ENCODE measurements around the gene CLEC2L. TPM values are rescaled to one million over a fixed set of nuclear protein-coding genes. Genes with fewer than 3 reads are reported as not detected.

Gene CLEC2L
- polyA plus RNA-seq, 1 donor (not counting 4 experiments of a cell fraction or from before 2014, with no cell fraction given) = not detected

DNA sequence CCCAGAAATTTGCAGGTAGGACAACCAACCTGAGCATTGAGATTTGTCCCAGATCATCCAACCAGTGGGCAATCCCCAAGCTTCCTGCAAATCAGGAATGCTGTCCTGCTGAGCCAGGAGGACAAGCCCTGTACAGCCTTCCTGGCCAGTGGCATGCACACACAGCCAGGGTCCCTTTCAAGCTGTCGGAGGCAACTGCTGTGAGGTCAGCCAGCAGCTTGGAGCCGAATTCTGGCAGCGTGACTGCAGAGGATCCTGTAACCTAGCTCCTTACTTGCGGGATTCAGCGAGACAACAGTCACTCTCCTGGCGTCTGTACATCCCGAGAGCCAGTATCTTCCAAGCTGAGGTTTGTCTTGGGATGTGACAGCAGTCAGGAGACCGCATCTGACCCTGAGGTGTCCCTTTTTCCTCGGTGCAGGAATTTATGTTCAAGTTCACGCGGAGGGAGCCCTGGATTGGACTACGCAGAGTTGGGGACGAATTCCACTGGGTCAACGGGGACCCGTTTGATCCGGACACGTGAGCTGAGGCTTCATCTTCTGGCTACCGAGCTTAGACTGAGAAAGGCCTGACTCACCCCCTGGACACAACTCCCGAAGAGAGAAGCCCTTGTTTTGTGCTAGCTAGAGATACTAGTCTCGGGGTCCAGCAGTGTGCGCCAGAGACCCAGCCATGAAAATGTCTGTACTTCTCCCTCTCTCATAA, 18.3 kb downstream of the CLEC2L start:
- no peak overlapping the region for H3K4me2 ChIP-seq (ENCODE audit: control insufficient read depth, extremely low read depth, insufficient read depth, low read depth, low read length)

GRCh38 chr7:139542308-139543151, 19.0 kb downstream of the CLEC2L start:
- dilution Hi-C loops (cut with MboI; ENCODE audit: extremely low pct_ligation_motif_present, low sequenced_read_pairs) = no loop called here
- Histone ChIP-seq H3K4me1 (ENCODE audit: control insufficient read depth, extremely low read depth, insufficient read depth, low read length) (no peaks in the 10 kb centered on the region), H3K9me3 (ENCODE audit: control insufficient read depth, low read depth, low read length) (no peaks in the 10 kb centered on the region), H3K79me2 (ENCODE audit: control insufficient read depth, insufficient read depth, low read length) (no peaks in the 10 kb centered on the region), H2AFZ (ENCODE audit: control insufficient read depth, low read length) (no peak overlapping the region), H3K4me2 (ENCODE audit: control insufficient read depth, extremely low read depth, insufficient read depth, low read depth, low read length) (no peak overlapping the region), H4K20me1 (ENCODE audit: control insufficient read depth, extremely low read depth, insufficient read depth, low read length) (no peaks in the 10 kb centered on the region), H3K27ac (ENCODE audit: control insufficient read depth, insufficient read depth, low read length) (no peak overlapping the region), H3K36me3 (ENCODE audit: control insufficient read depth in 2 of 2, extremely low read depth in 1 of 2, insufficient read depth in 2 of 2, low read length in 2 of 2) (no peaks in the 10 kb centered on the region), H3K4me3 (ENCODE audit: control insufficient read depth in 2 of 3, extremely low read depth in 1 of 3, insufficient read depth in 2 of 3, low read depth in 1 of 3, low read length in 3 of 3) (no peak overlapping the region), H3K9ac (ENCODE audit: control insufficient read depth, extremely low read depth, insufficient read depth, low read length) (no peak overlapping the region), H3K27me3 (ENCODE audit: control insufficient read depth, extremely low read depth, insufficient read depth, low read length) (peaks cover 13% of the 10 kb centered on the region), H3K9me1 (ENCODE audit: control insufficient read depth, extremely low read depth, insufficient read depth, low read length) (no peaks in the 10 kb centered on the region)
- FAIRE-seq (no peak), DNase-seq (ENCODE audit: low read depth, low spot score) (no peak)
- TF ChIP-seq EZH2 (IDR thresholded peaks at IDR 0.05; ENCODE audit: low read length) = no peak
- TF ChIP-seq, protein P1, sequence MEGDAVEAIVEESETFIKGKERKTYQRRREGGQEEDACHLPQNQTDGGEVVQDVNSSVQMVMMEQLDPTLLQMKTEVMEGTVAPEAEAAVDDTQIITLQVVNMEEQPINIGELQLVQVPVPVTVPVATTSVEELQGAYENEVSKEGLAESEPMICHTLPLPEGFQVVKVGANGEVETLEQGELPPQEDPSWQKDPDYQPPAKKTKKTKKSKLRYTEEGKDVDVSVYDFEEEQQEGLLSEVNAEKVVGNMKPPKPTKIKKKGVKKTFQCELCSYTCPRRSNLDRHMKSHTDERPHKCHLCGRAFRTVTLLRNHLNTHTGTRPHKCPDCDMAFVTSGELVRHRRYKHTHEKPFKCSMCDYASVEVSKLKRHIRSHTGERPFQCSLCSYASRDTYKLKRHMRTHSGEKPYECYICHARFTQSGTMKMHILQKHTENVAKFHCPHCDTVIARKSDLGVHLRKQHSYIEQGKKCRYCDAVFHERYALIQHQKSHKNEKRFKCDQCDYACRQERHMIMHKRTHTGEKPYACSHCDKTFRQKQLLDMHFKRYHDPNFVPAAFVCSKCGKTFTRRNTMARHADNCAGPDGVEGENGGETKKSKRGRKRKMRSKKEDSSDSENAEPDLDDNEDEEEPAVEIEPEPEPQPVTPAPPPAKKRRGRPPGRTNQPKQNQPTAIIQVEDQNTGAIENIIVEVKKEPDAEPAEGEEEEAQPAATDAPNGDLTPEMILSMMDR (optimal IDR thresholded peaks at IDR 0.05 in 1 of 3, IDR thresholded peaks at IDR 0.05 in 1 of 3, conservative IDR thresholded peaks at IDR 0.05 in 1 of 3; ENCODE audit: extremely low read depth in 1 of 3, insufficient read depth in 2 of 3, low read length in 3 of 3) = no peak

More for the DNA sequence above, 18.3 kb downstream of the CLEC2L start:
- H4K20me1 ChIP-seq (ENCODE audit: control insufficient read depth, extremely low read depth, insufficient read depth, low read length) = no peaks in the 10 kb centered on the region
- no peak overlapping the region for H3K4me3 ChIP-seq (ENCODE audit: control insufficient read depth in 2 of 3, extremely low read depth in 1 of 3, insufficient read depth in 2 of 3, low read depth in 1 of 3, low read length in 3 of 3)
- no peaks in the 10 kb centered on the region for H3K9me1 ChIP-seq (ENCODE audit: control insufficient read depth, extremely low read depth, insufficient read depth, low read length)
- TF ChIP-seq, protein P1 (optimal IDR thresholded peaks at IDR 0.05 in 1 of 3, IDR thresholded peaks at IDR 0.05 in 1 of 3, conservative IDR thresholded peaks at IDR 0.05 in 1 of 3; ENCODE audit: extremely low read depth in 1 of 3, insufficient read depth in 2 of 3, low read length in 3 of 3) = no peak
- no peak for TF ChIP-seq EZH2 (IDR thresholded peaks at IDR 0.05; ENCODE audit: low read length)
- no peak overlapping the region for H2AFZ ChIP-seq (ENCODE audit: control insufficient read depth, low read length)
- no peaks in the 10 kb centered on the region for H3K79me2 ChIP-seq (ENCODE audit: control insufficient read depth, insufficient read depth, low read length)
- H3K9ac ChIP-seq (ENCODE audit: control insufficient read depth, extremely low read depth, insufficient read depth, low read length) = no peak overlapping the region
- dilution Hi-C loops (cut with MboI; ENCODE audit: extremely low pct_ligation_motif_present, low sequenced_read_pairs) = no loop called here
- FAIRE-seq = no peak
- DNase-seq (ENCODE audit: low read depth, low spot score) = no peak
- no peak overlapping the region for H3K27ac ChIP-seq (ENCODE audit: control insufficient read depth, insufficient read depth, low read length)
- H3K27me3 ChIP-seq (ENCODE audit: control insufficient read depth, extremely low read depth, insufficient read depth, low read length) = peaks cover 13% of the 10 kb centered on the region
- H3K9me3 ChIP-seq (ENCODE audit: control insufficient read depth, low read depth, low read length) = no peaks in the 10 kb centered on the region
- H3K36me3 ChIP-seq (ENCODE audit: control insufficient read depth in 2 of 2, extremely low read depth in 1 of 2, insufficient read depth in 2 of 2, low read length in 2 of 2) = no peaks in the 10 kb centered on the region
- no peaks in the 10 kb centered on the region for H3K4me1 ChIP-seq (ENCODE audit: control insufficient read depth, extremely low read depth, insufficient read depth, low read length)

All from keratinocyte (primary cell).